GM21786 (cell line): ENCODE results near the gene SERPINA10.

Experiments
- ATAC-seq: cut with Tn5 transposase; IDR thresholded peaks from one replicate; pipeline ENCODE4 v1.9.1; 2021; ENCODE audit not compliant: unreplicated experiment

The SERPINA10 gene

DNA sequence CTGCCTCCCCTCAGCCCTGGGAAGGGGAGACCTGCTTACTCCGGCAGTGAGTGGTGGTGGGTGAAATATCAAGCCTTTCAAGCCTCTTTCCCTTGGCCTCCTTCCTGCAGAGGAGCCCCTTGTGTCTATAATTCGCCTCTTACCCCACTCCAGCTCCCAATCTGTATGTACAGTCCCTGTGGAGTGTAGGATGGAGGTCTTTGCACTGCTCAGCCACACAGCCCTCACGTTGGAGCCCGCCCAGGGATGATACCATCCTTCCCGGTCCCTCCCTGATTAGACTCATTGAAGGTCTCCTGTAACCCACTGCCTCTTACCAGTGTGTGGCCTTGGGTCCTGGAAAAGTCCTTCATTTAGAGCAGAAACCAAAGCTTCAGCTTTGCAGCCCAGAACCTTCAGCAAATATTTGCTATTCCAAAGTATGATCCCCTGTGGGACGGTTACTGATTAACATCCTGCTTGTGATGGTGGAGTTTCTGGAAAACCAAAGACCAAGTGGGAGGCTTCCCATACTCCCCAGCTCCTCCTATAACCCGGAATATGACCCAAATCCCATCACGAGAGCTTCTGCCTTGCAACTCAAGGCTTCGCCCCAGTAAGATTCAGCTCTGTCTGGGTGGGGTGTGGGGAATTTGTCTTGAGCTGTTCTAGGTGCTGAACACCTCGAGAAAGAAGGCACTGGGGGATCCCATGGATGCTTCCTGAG, at the start of gene SERPINA10:
Gene SERPINA10 (minus strand): TSS at position 397 of the 706 bp plus-strand sequence. CDS start 2,675 bp downstream, outside the sequence.
- ATAC-seq, result no peak

DNA sequence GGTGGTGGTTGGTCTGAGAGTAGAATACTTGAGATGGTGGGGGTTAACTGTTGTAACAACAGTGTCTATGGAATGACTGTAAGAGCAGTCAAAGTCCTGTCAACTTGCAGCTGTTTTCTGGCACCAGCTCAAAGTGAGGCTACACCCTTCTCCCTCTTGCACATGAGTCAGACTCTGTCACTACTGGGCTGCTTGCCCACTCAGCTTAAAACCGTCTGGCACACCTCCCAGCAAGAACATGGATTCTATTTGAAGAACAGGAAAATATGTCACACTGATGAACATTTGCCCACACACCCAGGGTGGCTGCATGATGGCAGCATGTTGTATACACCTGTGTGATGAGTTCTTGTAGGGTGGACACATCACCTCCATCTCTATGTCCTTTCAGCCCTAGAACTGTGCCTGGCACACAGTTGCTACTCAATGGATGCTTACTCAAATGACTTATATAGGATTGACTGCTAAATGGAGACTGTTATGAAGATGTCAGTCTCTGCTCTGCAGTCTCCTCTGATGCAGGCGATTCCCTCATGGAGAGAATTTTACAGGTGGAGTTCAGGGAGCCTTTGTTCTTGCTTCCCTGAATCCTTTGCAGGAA, 49.4 kb upstream of the SERPINA10 start:
- no peak for ATAC-seq

DNA sequence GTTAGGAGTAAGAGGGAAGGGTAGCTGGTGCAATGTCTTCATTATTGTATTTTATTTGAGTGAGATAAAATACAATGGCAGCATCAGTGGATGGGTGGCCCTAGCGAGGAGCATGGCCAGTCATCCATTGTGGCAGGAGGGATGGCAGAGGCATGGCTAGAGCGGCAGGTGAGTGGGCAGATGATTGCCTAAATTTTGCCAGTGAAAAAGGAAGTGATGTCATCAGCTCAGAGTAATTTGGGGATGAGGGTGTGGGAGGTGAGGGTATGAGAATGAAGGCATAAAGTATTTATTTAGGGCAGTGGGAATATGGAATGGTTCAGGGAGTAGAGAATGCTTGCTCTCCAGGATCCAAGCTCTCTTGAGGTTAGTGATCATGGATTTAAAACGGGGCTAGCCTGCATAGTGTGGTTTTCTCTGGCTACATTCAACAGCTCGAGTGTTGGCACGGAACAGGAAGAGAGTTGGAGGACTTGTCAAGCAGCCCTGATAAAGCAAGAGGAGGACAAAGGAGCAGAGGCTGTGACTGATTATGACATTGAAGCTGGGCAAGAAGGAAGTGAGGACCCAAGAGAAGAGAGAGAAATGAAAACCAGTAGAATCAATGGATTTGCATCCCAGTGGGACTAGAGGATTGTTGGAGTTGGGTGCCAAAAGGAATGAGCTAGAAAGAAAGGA, 48.7 kb upstream of the SERPINA10 start:
- no peak for ATAC-seq

GRCh38 chr14:94340533-94340932, 47.5 kb upstream of the SERPINA10 start:
- ATAC-seq, result no peak

DNA sequence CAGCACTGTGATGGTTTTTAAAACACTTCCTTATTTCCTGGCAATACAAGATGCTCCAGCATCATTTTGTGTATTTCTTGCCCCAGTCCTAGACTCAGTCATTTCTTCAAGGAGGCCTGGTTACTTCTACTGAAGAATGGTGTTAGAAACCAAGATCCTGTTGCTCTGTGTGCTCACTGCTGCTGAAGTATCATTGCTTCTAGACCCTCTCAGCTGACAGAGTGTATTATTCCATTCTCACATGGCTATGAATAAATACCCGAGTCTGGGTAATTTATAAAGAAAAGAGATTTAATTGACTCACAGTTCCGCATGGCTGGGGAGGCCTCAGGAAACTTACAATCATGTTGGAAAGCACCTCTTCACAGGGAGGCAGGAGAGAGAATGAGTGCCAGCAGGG, 45.0 kb upstream of the SERPINA10 start:
- no peak for ATAC-seq

DNA sequence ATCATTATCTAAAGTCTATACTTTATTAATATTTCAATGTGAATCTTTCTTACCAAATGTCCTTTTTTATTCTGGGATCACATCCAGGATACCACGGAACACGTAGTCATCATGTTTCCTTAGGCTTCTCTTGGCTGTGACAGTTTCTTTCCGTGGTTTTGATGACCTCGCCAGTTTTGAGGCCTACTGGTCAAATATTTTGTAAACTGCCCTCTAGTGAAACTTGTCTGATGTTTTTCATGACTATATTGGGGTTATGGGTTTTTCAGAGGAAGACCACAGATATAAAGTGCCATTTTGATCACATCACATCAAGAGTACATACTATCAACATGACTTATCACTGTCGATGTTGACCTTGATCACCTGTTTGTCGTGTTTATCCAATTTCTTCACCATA, 44.2 kb upstream of the SERPINA10 start:
- ATAC-seq, result no peak

- no peak for ATAC-seq
These were observed 41.8 kb upstream of the SERPINA10 start for GRCh38 chr14:94334872-94335271.

DNA sequence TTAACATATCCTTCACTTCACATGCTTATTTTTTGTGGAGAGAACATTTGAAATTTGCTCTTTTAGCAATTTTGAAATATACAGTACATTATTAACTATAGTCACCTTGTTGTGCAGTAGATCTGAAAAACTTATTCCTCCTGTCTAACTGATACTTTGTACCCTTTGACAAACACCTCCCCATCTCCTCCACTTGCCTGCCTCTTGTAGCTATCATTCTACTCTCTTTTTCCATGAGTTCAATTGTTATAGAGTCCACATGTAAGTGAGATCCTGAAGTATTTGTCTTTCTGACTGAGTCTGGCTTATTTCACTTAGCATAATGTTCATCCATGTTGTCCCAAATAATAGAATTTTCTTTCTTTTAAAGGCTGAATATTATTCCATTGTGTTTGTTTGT, 39.5 kb upstream of the SERPINA10 start:
- no peak for ATAC-seq

- ATAC-seq, result no peak
These were observed 39.1 kb upstream of the SERPINA10 start for GRCh38 chr14:94332063-94332583.

- ATAC-seq, result no peak
These were observed 38.4 kb upstream of the SERPINA10 start for GRCh38 chr14:94331462-94331861.

DNA sequence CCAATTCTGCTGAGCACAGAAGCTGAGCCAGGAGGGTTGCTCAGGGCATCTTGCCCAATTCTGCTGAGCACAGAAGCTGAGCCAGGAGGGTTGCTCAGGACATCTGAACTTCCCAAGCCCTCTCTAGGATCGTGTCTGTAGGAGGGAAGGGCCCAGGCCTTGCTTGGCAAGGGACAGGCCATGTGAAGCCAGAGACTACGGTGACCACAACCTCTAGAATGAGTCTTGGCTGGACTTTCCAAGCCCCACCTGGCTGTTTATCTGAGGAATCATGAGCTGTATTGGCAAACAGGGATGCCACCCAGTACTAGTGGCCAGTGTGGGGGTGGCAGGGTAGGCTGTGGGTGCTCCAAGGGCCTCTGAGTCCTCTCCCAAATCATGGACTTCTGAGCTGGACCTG, 37.8 kb upstream of the SERPINA10 start:
- no peak for ATAC-seq

DNA sequence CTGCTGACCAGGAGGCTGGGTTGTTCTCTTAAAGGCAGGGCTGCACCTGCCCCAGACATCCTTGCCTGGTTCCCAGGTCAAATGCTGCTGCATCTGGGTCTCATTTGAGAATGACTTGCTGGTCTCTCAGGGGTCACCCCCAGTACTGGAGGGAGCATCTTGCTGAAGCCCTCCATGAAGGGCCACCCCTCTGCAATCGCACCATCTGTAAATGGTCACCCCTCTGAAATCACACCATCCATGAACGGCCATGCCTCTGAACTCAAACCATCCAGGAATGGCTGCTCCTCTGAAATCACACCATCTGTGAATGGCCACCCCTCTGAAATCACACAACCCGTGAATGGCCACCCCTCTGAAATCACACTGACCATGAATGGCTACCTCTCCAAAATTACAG, 37.4 kb upstream of the SERPINA10 start:
- ATAC-seq, result no peak

DNA sequence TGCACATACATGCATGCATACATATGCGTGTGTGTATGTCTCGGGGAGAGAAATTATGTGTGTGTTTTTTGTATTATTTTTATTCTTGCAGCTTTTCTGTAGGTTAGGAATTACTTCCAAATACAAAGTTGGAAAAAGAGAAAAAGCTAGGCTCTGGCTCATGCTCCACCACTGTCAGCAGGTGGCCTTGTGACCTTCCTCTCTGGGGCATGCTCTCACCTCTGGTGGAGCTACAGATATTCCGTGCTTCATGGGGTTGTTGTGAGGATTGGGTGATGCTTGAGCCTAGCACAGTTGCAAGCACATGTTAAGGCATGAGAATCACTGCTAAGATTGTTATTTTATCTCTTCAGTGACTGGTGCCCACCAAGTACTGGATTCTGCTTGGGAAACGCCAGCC, 36.8 kb upstream of the SERPINA10 start:
- no peak for ATAC-seq

GRCh38 chr14:94328196-94328595, 35.1 kb upstream of the SERPINA10 start:
- ATAC-seq, result no peak

GRCh38 chr14:94322648-94323570, 29.8 kb upstream of the SERPINA10 start, which contains the start of gene SERPINA6:
Gene SERPINA6 (minus strand): TSS chr14:94323336. CDS start chr14:94314648, 8,688 bp downstream.
- ATAC-seq, result no peak

GRCh38 chr14:94321421-94322271, 28.6 kb upstream of the SERPINA10 start:
- ATAC-seq, result no peak

DNA sequence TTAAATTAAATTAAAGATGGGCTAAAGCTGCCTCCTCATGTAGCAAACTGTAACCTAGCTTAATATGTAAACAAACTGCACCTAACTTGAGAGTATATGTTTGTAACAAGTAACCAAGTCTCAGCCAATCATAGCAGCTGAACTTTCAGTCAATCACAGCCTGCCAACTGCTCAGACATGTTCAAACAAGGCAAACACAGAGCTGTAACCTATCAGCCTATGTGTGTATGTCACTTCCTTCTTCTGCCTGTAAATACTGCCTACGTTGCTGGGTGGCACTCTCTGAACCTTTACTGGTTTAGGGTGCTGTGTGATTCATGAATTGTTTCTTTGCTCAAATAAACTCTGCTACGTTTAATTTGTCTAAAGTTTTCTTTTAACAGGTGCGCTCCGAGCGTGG, 27.2 kb upstream of the SERPINA10 start:
- ATAC-seq, result no peak

GRCh38 chr14:94317259-94317658, 24.2 kb upstream of the SERPINA10 start:
- no peak for ATAC-seq

GRCh38 chr14:94316692-94317091, 23.6 kb upstream of the SERPINA10 start:
- ATAC-seq, result no peak

GRCh38 chr14:94314890-94315289, 21.8 kb upstream of the SERPINA10 start:
- ATAC-seq, result no peak
